AG09309 (cell line): Measurements from ENCODE around the gene INMT.

Experiments used
- DNase-seq: peaks from one replicate; pipeline ENCODE4 v3.0.0-alpha.2; 2010; ENCODE audit warnings: low read depth
- H3K4me3 ChIP-seq: 2 replicates; pipeline ENCODE4 v1.5.1; 2011; ENCODE audit warnings: mild to moderate bottlenecking, low read depth, low read length, moderate library complexity; ENCODE audit not compliant: control insufficient read depth
- TF ChIP-seq, protein P1 (sequence below): IDR thresholded peaks from 2 replicates; pipeline ENCODE4 v1.5.1; 2011; ENCODE audit warnings: mild to moderate bottlenecking, low read depth, low read length, inconsistent platforms; ENCODE audit not compliant: insufficient read depth, control insufficient read depth; ENCODE audit errors: missing control alignments

Gene INMT

GRCh38 chr7:30778255-30779025, 26.5 kb downstream of the INMT start:
- TF ChIP-seq, protein P1, sequence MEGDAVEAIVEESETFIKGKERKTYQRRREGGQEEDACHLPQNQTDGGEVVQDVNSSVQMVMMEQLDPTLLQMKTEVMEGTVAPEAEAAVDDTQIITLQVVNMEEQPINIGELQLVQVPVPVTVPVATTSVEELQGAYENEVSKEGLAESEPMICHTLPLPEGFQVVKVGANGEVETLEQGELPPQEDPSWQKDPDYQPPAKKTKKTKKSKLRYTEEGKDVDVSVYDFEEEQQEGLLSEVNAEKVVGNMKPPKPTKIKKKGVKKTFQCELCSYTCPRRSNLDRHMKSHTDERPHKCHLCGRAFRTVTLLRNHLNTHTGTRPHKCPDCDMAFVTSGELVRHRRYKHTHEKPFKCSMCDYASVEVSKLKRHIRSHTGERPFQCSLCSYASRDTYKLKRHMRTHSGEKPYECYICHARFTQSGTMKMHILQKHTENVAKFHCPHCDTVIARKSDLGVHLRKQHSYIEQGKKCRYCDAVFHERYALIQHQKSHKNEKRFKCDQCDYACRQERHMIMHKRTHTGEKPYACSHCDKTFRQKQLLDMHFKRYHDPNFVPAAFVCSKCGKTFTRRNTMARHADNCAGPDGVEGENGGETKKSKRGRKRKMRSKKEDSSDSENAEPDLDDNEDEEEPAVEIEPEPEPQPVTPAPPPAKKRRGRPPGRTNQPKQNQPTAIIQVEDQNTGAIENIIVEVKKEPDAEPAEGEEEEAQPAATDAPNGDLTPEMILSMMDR = no peak
- no peak overlapping the region for H3K4me3 ChIP-seq
- peak; percentile 74 for DNase-seq

- DNase-seq = no peak
- TF ChIP-seq, protein P1 = no peak
- H3K4me3 ChIP-seq = no peak overlapping the region
Measured at GRCh38 chr7:30779574-30779973, 27.6 kb downstream of the INMT start.

- DNase-seq = no peak
- H3K4me3 ChIP-seq = no peak overlapping the region
- TF ChIP-seq, protein P1 = no peak
Measured at GRCh38 chr7:30780941-30781340, 29.0 kb downstream of the INMT start.

DNA sequence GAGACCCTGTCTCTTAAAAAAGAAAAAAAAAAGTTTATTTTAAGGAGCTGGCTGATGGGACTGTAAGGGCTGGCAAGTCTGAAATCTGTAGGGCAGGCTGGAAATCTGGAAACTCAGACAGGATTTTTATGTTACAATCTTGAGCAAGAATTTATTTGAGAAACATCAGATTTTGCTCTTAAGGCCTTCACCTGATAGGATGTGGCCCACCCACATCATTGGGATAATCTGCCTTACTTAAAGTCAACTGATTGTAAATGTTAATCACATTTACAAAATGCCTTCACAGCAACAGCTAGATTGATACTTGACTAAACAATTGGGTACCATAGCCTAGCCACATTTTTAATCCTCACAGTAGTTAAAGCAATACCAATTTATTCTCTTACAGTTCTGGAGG, 30.8 kb downstream of the INMT start:
- DNase-seq = no peak
- TF ChIP-seq, protein P1 = no peak
- no peak overlapping the region for H3K4me3 ChIP-seq

DNA sequence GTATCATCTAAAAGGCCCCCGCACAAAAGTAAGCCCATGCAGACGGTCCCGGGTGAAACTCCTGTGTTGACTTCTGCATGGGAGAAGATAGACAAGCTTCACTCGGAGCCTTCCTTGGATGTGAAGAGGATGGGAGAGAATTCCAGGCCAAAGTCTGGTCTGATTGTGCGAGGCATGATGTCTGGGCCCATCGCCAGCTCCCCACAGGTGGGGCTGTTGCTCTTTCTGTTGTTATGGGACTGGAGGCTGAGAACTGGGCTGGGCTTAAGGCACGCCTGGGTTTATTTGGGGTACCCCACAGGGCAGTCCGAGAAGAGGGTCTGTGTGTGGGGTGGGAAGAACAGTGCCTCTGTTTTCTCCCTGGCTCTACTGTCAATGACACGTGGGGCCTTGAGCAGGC, 33.9 kb downstream of the INMT start:
- no peak for DNase-seq
- H3K4me3 ChIP-seq = no peak overlapping the region
- TF ChIP-seq, protein P1 = no peak

- TF ChIP-seq, protein P1 = no peak
- no peak for DNase-seq
- H3K4me3 ChIP-seq = no peak overlapping the region
Measured at GRCh38 chr7:30787486-30787885, 35.6 kb downstream of the INMT start.
